Stimulated activated CD8-positive, alpha-beta memory T cell treated with anti-CD3 and anti-CD28 coated beads, Interleukin-7, amount 100 ng/mL, for 24 hours (primary cell): ENCODE results near the gene JOSD1.
A peak's percentile ranks its signal among the peaks of the same experiment; 100 is the strongest.

Experiments
- DNase-seq: peaks from one replicate; pipeline ENCODE4 v3.0.0-alpha.2; 2020; ENCODE audit warnings: low read depth

JOSD1 gene

DNA sequence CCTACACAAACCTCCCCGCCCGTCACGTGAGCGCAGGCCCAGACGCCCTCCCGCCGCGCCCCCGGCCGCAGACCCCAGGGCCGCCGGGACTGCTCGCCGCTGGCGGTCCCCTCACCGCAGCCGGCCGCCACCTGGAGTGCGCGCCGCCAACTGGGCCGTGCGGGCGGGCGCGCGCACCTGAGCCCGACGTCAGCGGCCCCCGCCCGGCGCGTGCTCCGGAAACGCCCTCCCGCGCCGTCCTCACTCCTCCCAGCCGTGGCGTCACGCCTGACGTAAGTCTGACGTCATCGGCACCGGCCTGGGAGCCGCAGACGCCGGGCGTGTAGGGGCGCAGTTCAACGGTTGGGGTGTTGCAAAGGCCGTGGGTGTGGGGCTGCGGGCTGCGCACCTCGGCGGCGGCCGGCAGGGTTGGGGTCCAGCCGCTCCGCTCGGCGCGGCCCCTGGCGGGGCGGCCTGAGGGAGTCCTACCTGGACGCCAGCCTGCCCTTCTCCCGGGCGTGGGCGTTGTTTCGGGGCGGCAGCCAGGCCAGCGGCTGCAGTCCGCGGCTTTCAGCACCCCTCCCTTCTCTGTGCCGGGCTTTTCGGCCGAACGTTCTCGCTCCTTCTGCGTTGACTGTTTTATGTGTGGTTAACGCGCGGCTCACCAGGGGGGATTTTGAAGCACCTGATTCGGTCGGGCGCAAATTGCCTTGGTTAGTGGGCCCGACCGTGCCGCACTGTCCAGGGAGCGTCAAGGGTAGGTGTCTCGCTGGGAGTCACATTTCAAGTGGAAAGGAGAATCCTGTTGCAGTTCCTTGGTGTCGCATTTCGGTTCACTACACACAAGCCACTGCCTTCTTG, at the start of gene JOSD1:
Gene JOSD1 (minus strand): TSS at position 155 of the 840 bp plus-strand sequence. CDS start 956 bp downstream, outside the sequence.
- peak; percentile 97 for DNase-seq

DNA sequence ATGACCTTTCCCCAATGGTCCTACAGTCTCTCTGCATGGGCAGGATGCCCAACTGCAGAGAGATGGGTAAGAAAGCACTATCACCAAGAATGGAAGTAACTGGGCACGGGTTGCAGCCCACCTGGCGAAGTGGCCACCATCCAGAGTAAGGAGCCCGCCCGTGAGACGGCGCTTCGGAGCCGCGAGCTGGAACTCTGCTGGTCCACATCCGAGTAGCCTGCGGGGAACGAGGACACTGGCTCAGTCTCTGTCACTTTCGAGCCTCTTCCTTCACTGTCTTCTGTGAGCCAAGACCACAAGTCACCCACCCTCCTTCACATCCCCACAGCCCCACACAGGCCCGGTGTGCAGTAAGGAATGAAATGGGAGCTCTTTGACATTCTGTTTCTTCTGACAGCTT, 49.4 kb upstream of the JOSD1 start:
- no peak for DNase-seq

DNA sequence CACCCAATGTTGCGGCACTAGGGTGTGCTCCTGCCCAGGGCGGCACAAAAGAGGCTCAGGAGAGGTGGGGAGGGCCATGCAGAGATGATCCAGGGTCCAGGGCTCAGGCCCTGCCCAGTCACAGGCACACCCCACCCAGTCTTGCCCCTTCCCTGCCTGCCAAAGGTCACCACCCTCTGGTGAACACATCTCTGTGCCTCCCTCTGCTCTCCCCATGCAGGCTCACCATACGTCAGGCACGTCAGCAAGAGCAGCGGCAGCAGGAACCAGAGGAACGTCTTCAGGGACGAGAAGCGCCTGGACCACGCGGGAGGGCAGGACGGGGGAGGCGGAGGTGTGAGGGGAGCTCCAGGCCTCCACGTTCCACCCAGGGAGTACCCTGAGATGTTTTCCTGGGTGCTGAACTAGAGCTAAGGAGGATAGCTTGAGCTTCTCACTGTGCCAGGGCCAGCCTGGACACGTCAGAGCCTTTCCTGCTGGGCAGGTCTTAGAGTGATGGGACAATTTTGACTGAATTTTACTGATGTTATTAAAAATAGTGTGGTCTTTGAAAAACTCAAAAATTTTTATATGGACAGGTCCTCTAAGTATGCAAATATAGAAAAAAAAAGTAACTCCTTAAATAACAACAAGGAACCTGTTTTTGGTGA, 47.9 kb upstream of the JOSD1 start:
- no peak for DNase-seq

DNA sequence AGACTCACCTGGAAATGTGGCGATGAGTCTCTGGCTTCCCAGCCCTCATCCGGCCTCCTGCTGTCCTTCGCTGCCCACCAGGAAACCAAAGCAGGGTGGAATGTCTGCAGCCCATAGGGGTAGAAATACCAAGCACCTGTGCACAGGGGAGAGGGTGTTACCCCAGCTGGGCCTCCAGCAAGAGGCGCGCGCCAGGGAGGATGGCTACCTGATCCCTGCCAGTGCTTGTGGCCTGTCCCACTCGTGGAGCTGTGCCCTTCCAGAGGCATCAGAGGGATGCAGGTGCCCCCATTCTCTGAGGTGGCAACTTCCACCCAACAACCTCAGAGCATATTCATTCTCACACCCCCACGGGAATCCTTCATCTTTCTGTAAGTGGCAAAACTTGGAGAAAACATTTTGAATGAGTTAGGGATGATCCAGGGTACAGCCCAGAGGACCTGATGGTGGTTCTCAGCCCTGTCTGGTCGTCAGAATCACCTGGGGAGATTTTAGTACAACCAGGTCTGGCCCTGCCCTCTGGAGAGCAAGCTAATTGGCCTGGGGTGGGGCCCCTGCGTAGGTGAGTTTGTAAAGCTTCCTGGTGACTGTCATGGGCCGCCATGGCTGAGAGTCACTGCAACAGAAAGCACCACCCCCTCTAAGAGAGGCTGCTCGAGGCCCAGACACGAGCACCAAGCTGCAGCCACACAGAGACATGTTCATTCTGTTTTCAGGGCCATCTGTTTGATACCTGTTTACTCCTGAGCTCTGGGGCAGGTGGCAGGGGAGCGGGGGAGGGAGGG, 45.1 kb upstream of the JOSD1 start:
- DNase-seq = no peak

DNA sequence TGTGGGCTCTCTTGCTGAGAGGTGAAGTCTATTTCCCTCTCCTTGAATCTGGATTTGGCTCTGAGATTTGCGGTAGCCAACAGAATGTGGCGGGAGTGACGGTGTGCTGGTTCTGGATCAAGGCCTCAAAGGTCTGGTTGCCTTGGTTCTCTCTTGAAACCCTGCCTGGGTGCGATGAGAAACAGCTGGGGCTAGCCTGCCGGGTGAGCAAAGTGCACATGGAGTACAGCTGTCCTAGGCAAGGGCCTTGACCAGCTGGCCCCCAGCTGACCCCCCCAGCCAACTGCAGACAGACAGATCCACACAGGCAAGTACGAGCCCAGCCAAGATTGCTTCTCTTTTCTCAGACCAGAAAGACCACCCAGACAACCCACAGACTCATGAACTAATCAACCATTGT, 44.2 kb upstream of the JOSD1 start:
- no peak for DNase-seq

DNA sequence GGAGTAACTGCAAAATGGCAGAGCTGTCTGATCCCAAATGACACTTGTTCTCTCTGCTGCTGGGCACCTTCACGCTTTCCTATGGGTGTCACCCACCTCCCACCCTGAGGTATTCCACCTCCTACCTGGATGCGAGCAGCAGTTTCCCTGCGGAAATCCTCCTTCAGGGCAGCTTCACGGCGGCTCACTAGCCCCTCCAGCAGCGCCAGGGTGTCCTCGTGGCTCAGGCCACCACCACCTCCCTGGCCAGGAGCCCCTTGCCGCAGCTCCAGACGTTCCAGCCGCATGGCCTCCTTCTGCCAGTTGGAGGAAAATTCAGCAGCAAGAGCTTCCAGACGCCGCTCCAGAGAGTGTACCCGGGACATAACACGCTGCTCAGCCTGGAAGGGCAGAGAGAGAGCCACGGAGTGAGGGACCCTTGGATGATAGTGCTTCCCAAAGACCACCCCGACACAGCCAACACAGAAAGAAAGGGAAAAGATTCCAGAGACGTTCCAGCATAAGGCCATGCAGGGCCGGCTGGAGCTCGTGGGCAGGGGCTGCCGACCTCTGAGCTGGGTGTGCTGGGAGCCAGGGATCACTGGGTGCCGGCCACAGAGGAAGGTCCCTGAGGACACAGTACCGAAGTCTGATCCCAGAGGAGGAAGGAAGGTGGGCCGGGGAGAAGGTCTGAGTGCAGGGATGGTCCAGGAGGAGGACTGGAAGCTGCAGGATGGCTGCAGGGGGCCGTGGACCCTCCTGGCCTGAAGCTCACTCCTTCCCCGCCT, 41.6 kb upstream of the JOSD1 start:
- DNase-seq = no peak

DNA sequence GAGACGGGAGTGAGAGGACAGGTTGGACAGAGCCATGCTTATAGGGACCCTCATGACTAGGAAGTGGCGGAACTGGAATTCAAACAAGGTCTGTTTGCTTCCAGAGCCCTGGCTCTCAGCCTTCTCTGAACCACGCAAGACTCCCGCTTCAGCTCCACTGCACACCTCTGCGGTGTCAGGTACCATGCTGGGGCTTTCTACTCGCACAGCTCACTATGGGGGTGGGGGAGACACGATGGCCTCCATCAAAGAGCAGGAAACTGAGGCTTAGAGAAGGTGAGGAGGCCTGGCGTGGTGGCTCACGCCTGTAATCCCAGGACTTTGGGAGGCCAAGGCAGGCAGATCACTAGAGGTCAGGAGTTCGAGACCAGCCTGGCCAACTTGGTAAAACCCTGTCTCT, 40.8 kb upstream of the JOSD1 start:
- no peak for DNase-seq

DNA sequence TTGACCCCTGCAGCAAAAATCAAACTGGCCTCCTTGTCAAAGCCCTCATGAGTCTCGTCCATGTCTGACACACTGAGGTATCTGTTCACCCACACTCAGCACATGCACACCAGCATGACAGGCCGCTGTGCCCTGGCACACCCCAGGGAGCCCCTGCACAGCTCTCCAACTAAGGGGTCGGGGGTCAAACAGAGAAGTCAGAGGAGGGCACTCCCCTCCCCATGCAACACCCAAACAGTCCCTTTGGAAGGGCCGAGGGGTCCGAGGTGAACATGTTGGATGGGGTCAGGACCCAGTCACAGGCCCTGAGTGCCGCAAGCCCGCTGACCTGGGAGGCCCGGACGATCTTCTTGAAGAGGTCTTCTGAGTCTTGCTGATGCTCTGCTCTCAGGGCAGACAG, 40.4 kb upstream of the JOSD1 start:
- no peak for DNase-seq

DNA sequence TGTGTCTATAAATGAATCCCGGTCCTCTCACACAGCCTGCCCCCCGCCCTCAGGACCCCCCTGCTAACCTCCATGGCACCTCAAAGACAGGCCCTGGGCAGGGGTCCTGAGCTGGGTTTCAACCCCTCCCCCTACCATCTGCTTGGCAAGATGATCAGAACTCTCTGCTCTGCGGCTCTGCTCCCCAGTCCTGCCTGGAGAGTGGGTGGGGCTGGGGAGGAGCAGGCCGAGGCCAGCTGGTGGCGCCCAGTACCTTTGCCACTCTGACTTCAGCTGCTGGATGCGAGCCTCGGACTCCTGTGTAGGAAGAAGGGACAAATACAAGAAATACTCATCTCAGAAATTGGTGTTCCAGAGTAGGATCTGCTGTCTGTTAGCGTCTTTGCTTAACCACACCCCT, 40.0 kb upstream of the JOSD1 start:
- DNase-seq = no peak

DNA sequence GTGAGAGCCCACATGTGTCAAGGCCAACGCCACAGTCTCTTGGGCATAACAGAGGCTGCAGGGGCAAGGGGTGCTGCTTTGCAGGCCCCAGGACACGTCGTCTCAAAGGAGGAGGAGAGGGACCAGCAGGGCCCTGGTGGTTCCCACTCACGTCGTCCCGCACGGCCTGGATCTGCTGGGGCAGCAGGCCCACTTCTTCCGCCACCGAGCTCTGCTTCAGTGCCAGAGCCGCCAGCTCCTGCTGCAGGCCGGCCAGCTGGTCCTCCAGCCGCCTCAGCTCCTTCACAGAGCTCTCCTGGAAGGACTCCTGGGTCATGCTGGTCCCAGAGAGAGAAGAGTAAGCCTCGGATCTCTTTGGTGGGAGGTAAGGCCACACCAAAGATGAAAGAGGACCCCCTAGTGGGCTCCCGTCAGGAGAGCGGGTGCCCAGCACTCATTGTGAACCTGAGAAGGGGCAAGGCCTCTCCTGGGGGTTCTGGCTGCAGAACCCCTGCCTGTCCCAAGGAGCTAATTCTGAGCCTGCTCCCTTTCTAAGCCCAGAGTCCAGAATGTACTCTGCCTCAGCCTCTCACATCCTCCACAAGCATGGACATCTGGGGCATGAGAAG, 39.5 kb upstream of the JOSD1 start:
- no peak for DNase-seq

DNA sequence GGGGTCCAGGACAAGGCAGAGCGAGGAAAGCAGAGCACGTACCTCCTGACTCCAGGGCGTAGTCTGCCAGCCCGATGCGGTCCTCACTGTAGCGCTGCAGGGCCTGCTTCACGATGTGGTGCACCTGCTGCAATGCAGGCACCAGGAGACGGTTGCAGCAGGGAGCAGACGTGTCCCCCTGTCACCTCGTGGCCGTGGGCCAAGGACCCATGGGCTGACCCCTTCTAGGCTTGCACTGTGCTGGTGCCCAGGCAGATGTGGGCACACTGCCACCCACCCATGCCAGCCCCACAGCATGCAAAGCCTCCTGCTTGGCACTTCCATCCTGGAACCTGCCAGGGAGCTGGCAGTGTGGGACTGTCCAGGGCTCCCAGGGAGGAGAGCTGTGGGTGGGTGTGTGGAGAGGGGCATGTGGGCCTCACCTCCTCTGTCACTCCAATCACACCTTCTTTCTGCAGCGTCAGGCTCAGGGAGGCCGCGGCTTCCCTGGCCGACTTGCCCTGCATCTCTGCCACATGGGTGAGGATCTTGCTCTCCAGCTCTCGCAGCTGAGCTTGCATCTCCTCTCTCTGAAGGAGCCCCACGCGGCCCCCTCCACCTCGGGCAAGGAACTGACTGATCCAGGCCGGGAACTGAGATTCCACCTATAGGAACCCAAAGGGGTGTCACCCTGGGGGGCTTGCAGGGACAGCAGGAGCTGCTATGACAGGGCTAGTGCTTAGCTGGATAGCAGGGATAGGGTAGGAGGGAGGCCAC, 38.7 kb upstream of the JOSD1 start:
- DNase-seq = no peak

DNA sequence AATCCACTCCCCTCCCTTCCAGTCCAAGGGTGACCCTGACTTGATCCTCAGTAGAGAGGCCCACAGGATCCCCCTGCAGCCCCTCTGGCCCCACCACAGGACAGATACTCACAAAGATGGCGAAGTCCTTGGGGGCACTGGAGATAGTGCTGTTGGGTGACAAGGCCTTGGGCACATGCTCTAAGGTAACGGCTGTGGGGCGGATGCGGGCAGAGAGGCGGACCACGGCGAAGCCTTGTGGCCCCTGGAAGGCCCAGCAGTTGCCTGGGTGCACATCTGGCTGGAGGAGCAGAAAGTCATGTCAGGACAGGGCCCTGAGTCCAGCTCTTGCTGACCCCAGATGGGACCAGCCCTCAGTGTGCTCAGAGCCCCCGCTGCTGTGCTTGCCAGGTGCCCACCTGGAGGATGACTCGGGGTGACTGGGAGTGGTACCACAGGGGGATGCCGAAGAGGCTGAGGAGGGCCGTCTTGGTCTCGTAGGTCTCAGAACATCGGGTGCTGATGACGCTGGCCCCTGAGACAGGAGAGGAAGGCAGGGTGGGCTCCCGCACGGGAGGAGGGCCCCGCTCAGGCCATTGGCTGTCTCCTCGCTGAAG, 37.8 kb upstream of the JOSD1 start:
- DNase-seq = no peak

DNA sequence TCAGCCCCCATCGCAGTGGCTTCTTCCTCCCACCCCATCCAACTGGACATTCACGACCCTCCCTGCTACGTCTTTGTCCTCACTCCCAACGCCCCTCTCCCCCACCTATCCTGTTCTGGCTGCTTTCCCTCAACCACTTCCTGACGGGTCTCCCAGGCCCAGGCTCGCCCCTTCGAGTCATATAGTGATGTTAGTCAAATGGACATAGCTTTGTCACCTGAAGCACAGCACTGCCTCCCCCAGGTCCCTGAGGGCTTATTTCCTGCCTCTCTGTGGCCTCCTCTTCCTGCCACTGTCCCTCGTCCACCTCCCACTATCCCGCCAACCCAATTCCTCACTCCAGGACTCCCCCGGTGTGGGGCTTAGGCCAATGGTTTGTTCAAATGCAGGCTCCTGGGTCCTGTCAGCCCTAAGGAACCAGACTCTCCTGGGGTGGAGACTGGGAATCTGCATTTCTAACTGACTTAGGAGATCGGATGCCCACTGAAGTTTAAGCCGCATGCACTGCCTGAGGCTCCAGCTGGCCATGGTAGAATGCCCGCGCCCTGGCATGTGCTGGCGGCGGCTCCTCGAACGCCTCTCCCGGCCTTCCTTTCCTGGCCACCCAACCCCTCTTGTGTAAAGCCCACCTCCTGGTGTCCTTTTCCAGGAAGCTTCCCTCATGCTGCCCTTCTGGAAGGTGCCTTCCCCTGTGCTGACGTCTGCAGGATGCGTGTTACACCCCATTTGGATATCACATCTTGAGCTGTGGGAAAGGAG, 36.7 kb upstream of the JOSD1 start:
- no peak for DNase-seq

DNA sequence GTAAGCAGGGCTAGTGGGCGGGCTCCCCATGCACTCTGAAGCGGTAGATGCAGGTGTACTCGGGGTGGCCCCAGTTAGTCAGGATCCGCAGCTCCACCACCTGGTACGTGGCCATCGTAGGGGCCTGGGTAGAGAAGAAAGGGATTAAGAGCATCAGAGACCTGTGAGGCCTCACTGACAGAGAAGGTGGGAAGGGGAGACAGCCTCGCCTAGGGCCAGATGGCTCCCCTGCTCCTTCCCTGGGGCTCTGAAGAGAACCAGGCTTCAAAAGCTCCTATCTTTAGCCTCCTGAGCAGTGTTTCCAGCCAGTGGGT, 35.5 kb upstream of the JOSD1 start:
- DNase-seq = no peak

DNA sequence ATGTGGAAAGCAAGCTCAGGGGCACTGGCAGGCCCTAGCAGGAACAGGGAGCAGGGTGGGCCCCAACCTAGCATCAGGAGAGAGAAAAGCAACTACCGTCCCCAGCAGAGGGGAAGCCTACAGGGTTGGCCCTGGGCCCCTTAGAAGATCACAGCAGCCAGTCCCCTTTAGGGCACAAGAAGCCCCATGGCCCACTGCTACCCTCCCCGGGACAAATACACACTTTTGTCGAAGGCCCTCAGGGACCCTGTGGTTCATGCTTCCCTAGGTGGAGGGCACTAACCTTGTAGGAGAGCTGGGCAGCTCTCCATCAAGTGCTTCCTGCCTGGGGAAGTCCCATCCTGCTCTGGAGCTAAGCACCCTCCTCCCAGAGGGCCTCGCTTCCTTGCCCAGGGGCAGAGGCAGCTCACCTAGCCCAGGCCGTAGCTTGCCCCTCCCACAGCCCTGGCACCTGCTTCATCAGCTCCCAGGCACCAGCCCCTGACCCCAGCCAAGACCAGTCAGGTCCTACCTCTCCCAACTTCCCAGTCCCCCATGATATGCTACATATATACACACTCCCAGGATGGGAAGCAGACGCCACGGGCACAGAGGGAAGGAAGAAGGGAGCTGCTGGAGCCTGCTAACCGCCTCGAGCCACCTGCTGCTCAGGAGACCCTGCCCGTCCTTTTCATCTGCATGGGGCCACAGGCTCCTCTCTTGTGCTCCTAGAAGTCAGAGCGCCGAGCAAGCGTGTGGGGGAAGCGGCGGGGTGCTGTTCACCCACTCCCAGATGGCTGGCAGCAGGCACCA, 34.9 kb upstream of the JOSD1 start:
- no peak for DNase-seq

DNA sequence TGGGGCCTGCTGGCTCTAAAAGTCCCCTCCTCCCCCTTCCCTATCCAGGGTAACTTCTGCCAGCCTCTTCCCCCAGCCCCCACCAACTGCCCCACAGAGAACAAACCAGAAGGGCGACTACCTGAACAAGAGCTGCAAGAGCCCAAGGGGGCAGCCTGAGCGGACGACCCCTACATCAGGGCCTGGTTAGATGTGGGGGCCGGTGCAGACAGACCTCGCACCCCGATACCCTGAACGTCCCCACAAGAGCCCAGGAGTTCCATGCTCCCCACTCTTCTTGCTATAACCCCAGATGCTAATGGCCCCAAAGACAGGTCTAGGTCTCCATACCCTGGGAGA, 34.4 kb upstream of the JOSD1 start:
- no peak for DNase-seq

DNA sequence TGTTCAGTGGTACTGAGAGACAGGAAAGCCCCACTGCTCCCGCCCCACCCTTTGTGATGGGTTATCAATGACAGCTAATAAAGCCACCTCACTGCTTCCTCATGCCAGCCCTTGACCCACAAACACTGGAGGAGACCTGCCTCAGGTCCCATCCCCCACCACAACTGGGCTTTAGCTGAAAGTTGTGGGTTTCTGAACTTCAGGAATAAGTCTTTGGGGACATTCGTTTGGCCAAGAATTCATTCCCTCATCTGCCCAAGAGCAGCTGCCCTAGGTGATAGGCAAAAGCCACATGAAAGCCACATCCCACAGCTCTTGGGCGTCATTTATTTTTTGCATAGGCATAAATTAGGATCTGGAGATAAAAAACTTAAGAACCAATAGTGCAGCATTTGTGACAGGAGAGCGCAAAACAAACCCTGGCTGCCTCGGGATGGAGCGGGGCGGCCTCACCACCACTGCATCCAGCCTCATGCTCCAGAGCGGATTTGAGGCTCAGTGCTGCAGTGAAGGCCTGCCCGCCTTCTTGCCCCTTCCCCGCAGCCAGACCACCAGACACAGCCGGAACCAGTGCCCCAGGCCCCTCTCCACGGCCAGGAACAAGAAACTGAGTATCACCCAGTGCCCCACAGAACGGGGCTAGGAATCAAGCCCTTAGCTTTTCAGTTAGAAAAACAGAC, 33.8 kb upstream of the JOSD1 start:
- DNase-seq = no peak

DNA sequence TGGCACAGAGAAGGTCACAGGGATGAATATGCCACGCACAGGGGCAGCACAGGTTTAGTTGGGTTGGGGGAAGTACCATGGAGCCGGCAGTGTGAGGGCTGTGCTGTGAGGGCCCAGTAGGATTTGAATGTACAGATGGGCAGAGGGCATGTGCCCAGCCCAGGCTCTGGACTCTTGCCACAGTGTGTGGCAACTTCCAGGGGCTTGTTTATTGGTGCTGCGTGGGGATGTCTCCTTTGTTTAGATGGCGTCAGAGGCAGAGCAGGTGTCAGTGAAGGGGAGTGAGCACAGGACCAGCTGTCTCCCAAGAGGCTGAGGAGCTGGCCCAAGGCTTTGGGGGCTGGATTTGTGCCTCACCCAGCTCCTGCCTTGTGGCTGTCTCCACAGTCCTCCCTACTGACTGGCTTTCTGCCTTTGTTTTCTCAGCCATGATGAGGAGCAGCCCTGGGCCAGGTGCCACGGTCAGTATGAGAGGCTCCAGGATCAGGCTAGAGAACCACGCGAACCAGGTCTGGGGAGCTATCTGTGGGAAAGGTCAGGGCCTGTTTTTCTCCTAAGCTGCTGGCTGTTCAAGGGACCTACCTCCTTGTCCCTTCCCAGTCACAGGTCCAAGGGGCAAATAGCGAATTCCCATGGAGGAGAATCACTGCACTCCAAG, 33.1 kb upstream of the JOSD1 start:
- DNase-seq = no peak
